ENCODE measurements around the gene ACP3. TPM values are rescaled to one million over a fixed set of nuclear protein-coding genes. Genes with fewer than 3 reads are reported as not detected.
"Not testable (repeated sequence)": the region's sequence is repeated elsewhere in the genome, so short reads cannot be mapped to it uniquely, and the experiment has no call there.

The ACP3 gene
- total RNA-seq, 4 donors from 2014 or later = 22.1 to 83.6 (median 40.5) TPM

- no peaks in the 10 kb centered on the region for H3K9me3 ChIP-seq
- no peak overlapping the region for H3K27ac ChIP-seq
- WGBS, 2 donors = 77 to 80% methylated on average over 1 of the region's 1 CpG
- no peaks in the 10 kb centered on the region for H3K4me1 ChIP-seq
- TF ChIP-seq CTCF (IDR thresholded peaks at IDR 0.05) = no peak
- no peak for TF ChIP-seq POLR2A (IDR thresholded peaks at IDR 0.05)
- no peak overlapping the region for H3K4me3 ChIP-seq
- no peaks in the 10 kb centered on the region for H3K36me3 ChIP-seq
- no peak for DNase-seq
- no peaks in the 10 kb centered on the region for H3K27me3 ChIP-seq
- intact Hi-C loops (cut with DNase I) = no loop called here
These were observed 77.9 kb downstream of the ACP3 start for GRCh38 chr3:132395126-132395525.

- 80 to 89% methylated on average over 1 to 6 of the region's 24 CpGs for WGBS, 2 donors
- Histone ChIP-seq H3K4me1 (no peaks in the 10 kb centered on the region), H3K9me3 (no peaks in the 10 kb centered on the region), H3K4me3 (no peak overlapping the region), H3K27me3 (no peaks in the 10 kb centered on the region), H3K27ac (no peak overlapping the region), H3K36me3 (no peaks in the 10 kb centered on the region)
- no peak for DNase-seq
- TF ChIP-seq POLR2A (IDR thresholded peaks at IDR 0.05) (no peak), CTCF (IDR thresholded peaks at IDR 0.05) (no peak)
- intact Hi-C loops (cut with DNase I) = no loop called here
These were observed 79.0 kb downstream of the ACP3 start for GRCh38 chr3:132396255-132396654.

GRCh38 chr3:132396776-132397175 is 79.6 kb downstream of the ACP3 start:
- H3K27me3 ChIP-seq; H3K9me3 ChIP-seq; intact Hi-C loops (cut with DNase I); H3K27ac ChIP-seq; DNase-seq; H3K4me1 ChIP-seq; H3K36me3 ChIP-seq; H3K4me3 ChIP-seq: not testable (repeated sequence)
- 88% methylated on average over 7 to 8 of the region's 8 CpGs for WGBS, 2 donors

GRCh38 chr3:132399054-132399929 is 82.1 kb downstream of the ACP3 start:
- Histone ChIP-seq H3K27ac (no peak overlapping the region), H3K36me3 (no peaks in the 10 kb centered on the region), H3K4me3 (no peak overlapping the region), H3K9me3 (no peaks in the 10 kb centered on the region), H3K27me3 (no peaks in the 10 kb centered on the region), H3K4me1 (no peaks in the 10 kb centered on the region)
- no peak for TF ChIP-seq POLR2A (IDR thresholded peaks at IDR 0.05)
- peak; percentile 47 to 85 (median 70) for TF ChIP-seq CTCF (IDR thresholded peaks at IDR 0.05)
- 54 to 58% methylated on average over 5 of the region's 5 CpGs for WGBS, 2 donors
- no peak for DNase-seq
- intact Hi-C loops (cut with DNase I) = no loop called here

- H3K9me3 ChIP-seq = no peaks in the 10 kb centered on the region
- DNase-seq = no peak
- H3K36me3 ChIP-seq = no peaks in the 10 kb centered on the region
- no peak for TF ChIP-seq POLR2A (IDR thresholded peaks at IDR 0.05)
- TF ChIP-seq CTCF (IDR thresholded peaks at IDR 0.05) = no peak
- intact Hi-C loops (cut with DNase I) = no loop called here
- no peaks in the 10 kb centered on the region for H3K27me3 ChIP-seq
- 83 to 86% methylated on average over 13 of the region's 13 CpGs for WGBS, 2 donors
- no peak overlapping the region for H3K4me3 ChIP-seq
- H3K4me1 ChIP-seq = peaks cover 0 to 5% (median 0%) of the 10 kb centered on the region in 3 donors
- H3K27ac ChIP-seq = no peak overlapping the region
These were observed 84.0 kb downstream of the ACP3 start for GRCh38 chr3:132401255-132401654.
